H1 (cell line): ENCODE measurements around the gene KCNH1. TPM values are rescaled to one million over a fixed set of nuclear protein-coding genes. Genes with fewer than 3 reads are reported as not detected.

Source experiments
- CTCF ChIA-PET: fragments of 300-600 bp; sonication (Branson Sonifier 250); formaldehyde crosslinking; loops from one replicate; lab custom pipeline; 2021; ENCODE audit not compliant: partially characterized antibody; lab: Charles Lee
- POLR2A ChIA-PET: fragments of 300-600 bp; sonication (Branson Sonifier 250); formaldehyde crosslinking; loops from one replicate; lab custom pipeline; 2021; ENCODE audit warnings: inconsistent platforms; ENCODE audit not compliant: partially characterized antibody; lab: Charles Lee
- DNase-seq, 2 experiments: peaks; one replicate each; pipeline versions ENCODE4 v3.0.0 to v3.0.0-alpha.2; 2010 to 2022; ENCODE audit warnings: low spot score in 2 of 2, low read depth in 1 of 2, mixed read lengths in 1 of 2
- FAIRE-seq: peaks from 2 replicates; lab custom pipeline; 2011; peaks lifted over from hg19 to GRCh38; lab: Jason Lieb, UNC
- H2AFZ ChIP-seq: 2 replicates; pipeline ENCODE4 v1.8.1; 2012; ENCODE audit warnings: low read length, inconsistent platforms
- H2AK5ac ChIP-seq: 2 replicates; pipeline ENCODE4 v1.6.1; 2013; ENCODE audit warnings: low read depth, low read length
- H2BK120ac ChIP-seq: replicated peaks from 2 replicates; pipeline ENCODE3; 2013; ENCODE audit warnings: low read depth, low read length, inconsistent platforms
- H2BK12ac ChIP-seq: 2 replicates; pipeline ENCODE4 v1.6.1; 2013; ENCODE audit warnings: low read depth, low read length
- H2BK15ac ChIP-seq: 2 replicates; pipeline ENCODE4 v1.6.1; 2013; ENCODE audit warnings: low read length
- H2BK20ac ChIP-seq: 2 replicates; pipeline ENCODE4 v1.6.1; 2013; ENCODE audit warnings: low read length
- H2BK5ac ChIP-seq: 2 replicates; pipeline ENCODE4 v1.6.1; 2013; ENCODE audit warnings: low read depth, low read length
- H3K14ac ChIP-seq: 2 replicates; pipeline ENCODE4 v1.6.1; 2013; ENCODE audit warnings: inconsistent platforms; ENCODE audit not compliant: insufficient read length
- H3K18ac ChIP-seq: 2 replicates; pipeline ENCODE4 v1.6.1; 2013; ENCODE audit warnings: low read length; ENCODE audit errors: extremely low read depth
- H3K23ac ChIP-seq: 2 replicates; pipeline ENCODE4 v1.6.1; 2013; ENCODE audit warnings: inconsistent platforms; ENCODE audit not compliant: insufficient read length
- H3K23me2 ChIP-seq: 2 replicates; pipeline ENCODE4 v1.6.1; 2013; ENCODE audit warnings: low read depth, low read length
- H3K27ac ChIP-seq: 2 replicates; pipeline ENCODE4 v1.6.1; 2011; ENCODE audit warnings: low read depth, low read length, inconsistent platforms
- H3K27me3 ChIP-seq, 4 experiments: replicated peaks in 1 of 4; 1 replicate in 1 of 4; 2 replicates in 3 of 4; pipeline versions ENCODE4 v1.6.1 to v1.8.1; 2011 to 2013; ENCODE audit warnings: low read length in 3 of 4, mild to moderate bottlenecking in 3 of 4, inconsistent platforms in 2 of 4, mixed read lengths in 2 of 4, moderate library complexity in 1 of 4; ENCODE audit not compliant: control insufficient read depth in 3 of 4, insufficient read depth in 3 of 4; ENCODE audit errors: extremely low read depth in 1 of 4
- H3K36me3 ChIP-seq, 4 experiments: 2 replicates each; pipeline versions ENCODE4 v1.6.1 to v1.8.1; 2011 to 2013; ENCODE audit warnings: mild to moderate bottlenecking in 4 of 4, low read length in 3 of 4, moderate library complexity in 2 of 4, control low read depth in 1 of 4, inconsistent platforms in 1 of 4; ENCODE audit not compliant: insufficient read depth in 4 of 4, control insufficient read depth in 2 of 4
- H3K4ac ChIP-seq: replicated peaks from 2 replicates; pipeline ENCODE3; 2013; ENCODE audit warnings: low read length, low read depth, mixed read lengths, inconsistent platforms; ENCODE audit not compliant: insufficient read length
- H3K4me1 ChIP-seq, 4 experiments: replicated peaks in 1 of 4; 1 replicate in 1 of 4; 2 replicates in 3 of 4; pipeline versions ENCODE4 v1.6.1 to v1.8.1; 2011 to 2013; ENCODE audit warnings: low read length in 3 of 4, inconsistent platforms in 2 of 4, mixed read lengths in 1 of 4; ENCODE audit not compliant: insufficient read depth in 4 of 4, control insufficient read depth in 3 of 4
- H3K4me2 ChIP-seq, 2 experiments: 2 replicates each; pipeline versions ENCODE4 v1.6.1 to v1.8.1; 2011 to 2013; ENCODE audit warnings: low read depth in 2 of 2, low read length in 2 of 2, control low read depth in 1 of 2, inconsistent platforms in 1 of 2, mild to moderate bottlenecking in 1 of 2; ENCODE audit not compliant: insufficient read depth in 1 of 2
- H3K4me3 ChIP-seq, 4 experiments: fragments of 200-600, 300-600 bp in 1 of 4; sonication (generic), shearing (Covaris generic), sonication (Bioruptor Twin) in 1 of 4; 2 replicates each; pipeline versions ENCODE4 v1.5.1 to v1.8.1; 2011 to 2016; ENCODE audit warnings: low read length in 4 of 4, low read depth in 3 of 4, control low read depth in 2 of 4, inconsistent platforms in 2 of 4, mild to moderate bottlenecking in 2 of 4, mixed read lengths in 1 of 4, moderate library complexity in 1 of 4; ENCODE audit not compliant: insufficient read depth in 2 of 4; ENCODE audit errors: extremely low read depth in 1 of 4
- H3K56ac ChIP-seq: replicated peaks from 2 replicates; pipeline ENCODE3; 2013; ENCODE audit warnings: low read depth, mild to moderate bottlenecking, mixed read lengths, low read length, inconsistent platforms; ENCODE audit not compliant: insufficient read length
- H3K79me1 ChIP-seq: 2 replicates; pipeline ENCODE4 v1.6.1; 2013; ENCODE audit warnings: low read depth, low read length, control low read depth
- H3K79me2 ChIP-seq, 2 experiments: 2 replicates each; pipeline versions ENCODE4 v1.6.1 to v1.8.1; 2012 to 2013; ENCODE audit warnings: low read length in 2 of 2, mild to moderate bottlenecking in 2 of 2, inconsistent platforms in 1 of 2; ENCODE audit not compliant: insufficient read depth in 2 of 2, control insufficient read depth in 1 of 2
- H3K9ac ChIP-seq, 4 experiments: replicated peaks in 1 of 4; 1 replicate in 1 of 4; 2 replicates in 3 of 4; pipeline versions ENCODE4 v1.6.1 to v1.8.1; 2011 to 2013; ENCODE audit warnings: low read depth in 3 of 4, low read length in 3 of 4, control low read depth in 2 of 4, mild to moderate bottlenecking in 2 of 4, moderate library complexity in 2 of 4, inconsistent platforms in 1 of 4; ENCODE audit errors: extremely low read depth in 1 of 4
- H3K9me3 ChIP-seq, 2 experiments: 2 replicates each; pipeline versions ENCODE4 v1.6.1 to v1.8.1; 2012 to 2013; ENCODE audit warnings: mild to moderate bottlenecking in 2 of 2, moderate library complexity in 2 of 2, control low read depth in 1 of 2, inconsistent platforms in 1 of 2, low read depth in 1 of 2, low read length in 1 of 2, mixed read lengths in 1 of 2; ENCODE audit not compliant: insufficient read depth in 2 of 2
- H4K20me1 ChIP-seq, 2 experiments: replicated peaks in 1 of 2; 2 replicates each; pipeline versions ENCODE3 to v1.8.1; 2011 to 2013; ENCODE audit warnings: inconsistent platforms in 2 of 2, low read length in 2 of 2, mild to moderate bottlenecking in 1 of 2; ENCODE audit not compliant: insufficient read depth in 2 of 2, control insufficient read depth in 1 of 2
- H4K5ac ChIP-seq: 2 replicates; pipeline ENCODE4 v1.6.1; 2013; ENCODE audit warnings: low read length, low read depth, mixed read lengths, inconsistent platforms; ENCODE audit not compliant: insufficient read length
- H4K8ac ChIP-seq: 2 replicates; pipeline ENCODE4 v1.8.0; 2013; ENCODE audit warnings: mild to moderate bottlenecking, moderate library complexity, low read length, inconsistent platforms; ENCODE audit not compliant: insufficient read depth; ENCODE audit errors: extremely low read depth
- H4K91ac ChIP-seq: replicated peaks from 2 replicates; pipeline ENCODE3; 2013; ENCODE audit warnings: low read length, mixed read lengths, inconsistent platforms; ENCODE audit not compliant: insufficient read length
- BACH1 ChIP-seq: IDR thresholded peaks from 2 replicates; pipeline ENCODE4 v1.6.1; 2012; ENCODE audit warnings: low read length, improper control_type of control experiment
- BRCA1 ChIP-seq: IDR thresholded peaks from 2 replicates; pipeline ENCODE4 v1.6.1; 2012; ENCODE audit warnings: low read depth, low read length, improper control_type of control experiment
- E2F6 ChIP-seq: IDR thresholded peaks from 2 replicates; pipeline ENCODE4 v1.6.1; 2012; ENCODE audit warnings: inconsistent platforms
- MAFK ChIP-seq: IDR thresholded peaks from 2 replicates; pipeline ENCODE4 v1.6.1; 2012; ENCODE audit warnings: low read depth, mild to moderate bottlenecking, improper control_type of control experiment, low read length
- SIN3A ChIP-seq, 2 experiments: IDR thresholded peaks in 1 of 2; conservative IDR thresholded peaks in 1 of 2; 2 replicates each; pipeline ENCODE4 v1.6.1; 2011 to 2012; ENCODE audit warnings: low read length in 2 of 2, improper control_type of control experiment in 1 of 2, low read depth in 1 of 2, mild to moderate bottlenecking in 1 of 2
- WGBS, 2 experiments: shearing (Covaris generic) in 1 of 2; methylation state at CpG; one replicate each; pipeline versions ENCODE4 v1.1.6 to v1.1.7; 2013 to 2015; ENCODE audit warnings: low lambda C conversion rate in 2 of 2, mixed read lengths in 2 of 2, inconsistent platforms in 1 of 2, low coverage in 1 of 2, missing lambda C conversion rate in 1 of 2; ENCODE audit not compliant: insufficient replicate concordance in 2 of 2, insufficient coverage in 1 of 2, insufficient read length in 1 of 2; ENCODE audit errors: extremely low coverage in 1 of 2, missing lambda C conversion rate in 1 of 2; 5-methylcytosine and 5-hydroxymethylcytosine counted together
- polyA plus RNA-seq, 7 experiments: library from polyadenylated mRNA; depleted of rRNA in 3 of 7; stranded (reverse) in 5 of 7; unstranded in 2 of 7; fragments of >200 nt in 5 of 7; fragments of 200-250 nt in 2 of 7; gene quantifications; 1 replicate in 5 of 7; 2 replicates in 1 of 7; 4 replicates in 1 of 7; pipeline versions ENCODE4 v1.2.1 to v1.2.3, GENCODE V29; 2011 to 2013; ENCODE audit warnings: missing spikeins in 2 of 7, mixed read lengths in 2 of 7
- total RNA-seq: library from RNA; stranded (reverse); fragmentation: NEBNext Ultra II Directional; extraction: Animal tissue kit (Norgen Biotek cat#: 25700); gene quantifications from 2 replicates; pipeline ENCODE4 v1.2.1, GENCODE V29; 2021

The KCNH1 gene
- total and polyA plus RNA-seq, 2 of the 8 experiments (the other 6 are each of a cell fraction or from before 2014, with no cell fraction given), result 0.27 to 0.34 TPM

GRCh38 chr1:210687582-210688279 is 446.2 kb downstream of the KCNH1 start:
- no peak for DNase-seq
- Histone ChIP-seq H3K4me3 (no peak overlapping the region), H2BK120ac (no peak overlapping the region), H3K18ac (no peak overlapping the region), H3K56ac (no peak overlapping the region), H3K9me3 (no peaks in the 10 kb centered on the region; a peak in 1 of 4 replicates), H2BK12ac (no peak overlapping the region), H4K5ac (no peak overlapping the region), H2AK5ac (no peak overlapping the region), H3K79me1 (no peaks in the 10 kb centered on the region; the same call in 1 of the 2 replicates), H3K14ac (no peak overlapping the region), H3K27me3 (no peaks in the 10 kb centered on the region), H2AFZ (no peak overlapping the region), H3K4me2 (no peak overlapping the region), H4K91ac (no peak overlapping the region), H3K27ac (no peak overlapping the region), H3K4me1 (no peaks in the 10 kb centered on the region), H3K79me2 (no peaks in the 10 kb centered on the region), H3K9ac (no peak overlapping the region), H3K36me3 (no peaks in the 10 kb centered on the region), H2BK5ac (no peak overlapping the region), H3K4ac (no peak overlapping the region), H2BK15ac (no peak overlapping the region), H3K23ac (no peak overlapping the region), H3K23me2 (no peaks in the 10 kb centered on the region), H4K20me1 (no peaks in the 10 kb centered on the region), H4K8ac (peak overlapping the region; percentile 9; the same call in 1 of the 2 replicates), H2BK20ac (no peak overlapping the region)
- no peak for FAIRE-seq
- ChIA-PET POLR2A (no interaction called here), CTCF (no interaction called here)
- no peak for TF ChIP-seq E2F6
- no peak for TF ChIP-seq SIN3A (conservative IDR thresholded peaks at IDR 0.05 in 1 of 2, IDR thresholded peaks at IDR 0.05 in 1 of 2; ENCODE audit: low read depth in 1 of 2, low read length in 2 of 2)
- no peak for TF ChIP-seq MAFK
- no peak for TF ChIP-seq BRCA1
- no peak for TF ChIP-seq BACH1
- WGBS, 2 experiments, result 88% methylated on average over 7 of the region's 7 CpGs; no CpG with 5 or more reads in 1 of the 2 experiments
